CD14-positive monocyte (primary cell): Measurements from ENCODE around the gene ISM2. TPM values are rescaled to one million over a fixed set of nuclear protein-coding genes. Genes with fewer than 3 reads are reported as not detected.

Source experiments
- DNase-seq, 3 donors: peaks; one replicate each; pipeline ENCODE4 v3.0.0-alpha.2; 2011 to 2022
- H2AFZ ChIP-seq: 2 replicates; pipeline ENCODE4 v1.6.0; 2012; ENCODE audit warnings: mild to moderate bottlenecking, low read depth, low read length, inconsistent platforms; ENCODE audit not compliant: insufficient read depth, poor library complexity, severe bottlenecking
- H3K27ac ChIP-seq, 2 donors: 1 replicate in 1 of 2; 2 replicates in 1 of 2; pipeline ENCODE4 v1.5.1; 2012 to 2013; ENCODE audit warnings: low read length in 2 of 2, control low read depth in 1 of 2, inconsistent platforms in 1 of 2, low read depth in 1 of 2, mild to moderate bottlenecking in 1 of 2
- H3K27me3 ChIP-seq, 2 donors: one replicate each; pipeline versions ENCODE4 v1.6.0 to v1.6.1; 2011 to 2013; ENCODE audit warnings: low read length in 2 of 2; ENCODE audit not compliant: control insufficient read depth in 2 of 2, insufficient read depth in 2 of 2
- H3K36me3 ChIP-seq, 2 donors: replicated peaks in 1 of 2; 1 replicate in 1 of 2; 2 replicates in 1 of 2; pipeline versions ENCODE4 v1.5.1 to v1.6.1; 2012 to 2013; ENCODE audit warnings: low read length in 2 of 2, control low read depth in 1 of 2, inconsistent platforms in 1 of 2, mild to moderate bottlenecking in 1 of 2; ENCODE audit not compliant: insufficient read depth in 2 of 2, control insufficient read depth in 1 of 2
- H3K4me1 ChIP-seq, 2 donors: 1 replicate in 1 of 2; 2 replicates in 1 of 2; pipeline versions ENCODE4 v1.5.1 to v1.6.1; 2012 to 2013; ENCODE audit warnings: low read length in 2 of 2, control low read depth in 1 of 2, inconsistent platforms in 1 of 2, mild to moderate bottlenecking in 1 of 2, moderate library complexity in 1 of 2; ENCODE audit not compliant: insufficient read depth in 2 of 2, control insufficient read depth in 1 of 2
- H3K4me2 ChIP-seq: replicated peaks from 2 replicates; pipeline ENCODE3; 2012; ENCODE audit warnings: low read length, moderate library complexity, mild to moderate bottlenecking; ENCODE audit not compliant: poor library complexity, severe bottlenecking; ENCODE audit errors: extremely low read depth
- H3K4me3 ChIP-seq, 3 experiments: fragments of 200-600 bp in 1 of 3; sonication (generic) in 1 of 3; replicated peaks in 1 of 3; 1 replicate in 2 of 3; 2 replicates in 1 of 3; pipeline ENCODE4 v1.5.1; 2011 to 2013; ENCODE audit warnings: low read length in 3 of 3, mild to moderate bottlenecking in 3 of 3, control low read depth in 2 of 3, low read depth in 2 of 3, inconsistent platforms in 1 of 3, moderate library complexity in 1 of 3
- H3K79me2 ChIP-seq: 2 replicates; pipeline ENCODE4 v1.6.0; 2012; ENCODE audit warnings: mild to moderate bottlenecking, control low read depth, inconsistent platforms, low read length, moderate library complexity; ENCODE audit not compliant: insufficient read depth
- H3K9ac ChIP-seq: 2 replicates; pipeline ENCODE4 v1.6.0; 2017; ENCODE audit warnings: low read length, mild to moderate bottlenecking; ENCODE audit not compliant: insufficient read depth, poor library complexity, severe bottlenecking
- H3K9me3 ChIP-seq, 2 donors: replicated peaks in 1 of 2; 1 replicate in 1 of 2; 2 replicates in 1 of 2; pipeline versions ENCODE4 v1.5.1 to v1.6.1; 2012 to 2013; ENCODE audit warnings: low read length in 2 of 2, control low read depth in 1 of 2; ENCODE audit not compliant: control insufficient read depth in 1 of 2, insufficient read depth in 1 of 2
- H4K20me1 ChIP-seq: 2 replicates; pipeline ENCODE4 v1.6.0; 2012; ENCODE audit warnings: mild to moderate bottlenecking, low read length, control low read depth, moderate library complexity; ENCODE audit not compliant: insufficient read depth
- H3K27ac Mint-ChIP-seq, 7 donors: one replicate each; pipeline ENCODE4 v1.8.0; 2020; ENCODE audit warnings: mild to moderate bottlenecking in 7 of 7, mixed read lengths in 7 of 7, moderate library complexity in 6 of 7, inconsistent platforms in 2 of 7
- H3K27me3 Mint-ChIP-seq, 3 donors: one replicate each; pipeline ENCODE4 v1.8.0; 2021 to 2022; ENCODE audit warnings: low read depth in 3 of 3, mild to moderate bottlenecking in 3 of 3, mixed read lengths in 3 of 3, moderate library complexity in 3 of 3, inconsistent platforms in 1 of 3
- H3K36me3 Mint-ChIP-seq, 2 donors: one replicate each; pipeline ENCODE4 v1.8.0; 2020; ENCODE audit warnings: mixed read lengths in 2 of 2, inconsistent platforms in 1 of 2, mild to moderate bottlenecking in 1 of 2
- H3K4me1 Mint-ChIP-seq: one replicate; pipeline ENCODE4 v1.8.0; 2020; ENCODE audit warnings: mild to moderate bottlenecking, mixed read lengths
- H3K4me3 Mint-ChIP-seq, 2 donors: one replicate each; pipeline ENCODE4 v1.8.0; 2020; ENCODE audit warnings: mild to moderate bottlenecking in 2 of 2, mixed read lengths in 2 of 2, moderate library complexity in 1 of 2
- H3K9me3 Mint-ChIP-seq, 7 donors: one replicate each; pipeline ENCODE4 v1.8.0; 2020 to 2022; ENCODE audit warnings: mixed read lengths in 7 of 7, mild to moderate bottlenecking in 6 of 7, moderate library complexity in 6 of 7, inconsistent platforms in 2 of 7
- WGBS: methylation state at CpG from one replicate; pipeline ENCODE4 v1.1.5; 2013; ENCODE audit warnings: missing lambda C conversion rate; ENCODE audit not compliant: insufficient coverage; 5-methylcytosine and 5-hydroxymethylcytosine counted together
- intact Hi-C, 2 donors: fragments of 100-400 bp; cut with micrococcal nuclease; formaldehyde crosslinking; loops; one replicate each; pipeline versions ENCODE4 v1.15.0 to v1.15.1; 2023
- polyA plus RNA-seq, 3 donors: library from polyadenylated mRNA; depleted of rRNA in 1 of 3; unstranded in 2 of 3; stranded (reverse) in 1 of 3; fragments of 300-500 nt in 2 of 3; fragments of >200 nt in 1 of 3; fragmentation: Illumina TruSeq in 2 of 3; gene quantifications; 1 replicate in 2 of 3; 2 replicates in 1 of 3; pipeline ENCODE4 v1.2.3, GENCODE V29; 2012 to 2021
- TF ChIP-seq, protein P1 (sequence below): fragments of 200-600 bp; IDR thresholded peaks from one replicate; pipeline ENCODE4 v1.8.0; 2022; ENCODE audit warnings: antibody characterized with exemption, mild to moderate bottlenecking

Gene ISM2
- polyA plus RNA-seq, 3 donors, result not detected

GRCh38 chr14:77458249-77458950 lies 40.2 kb downstream of the ISM2 start:
- intact Hi-C loops, result loop anchor here (5.0 kb wide), 3 partner anchors 81 to 249 kb away; partner anchors contain the start of genes SAMD15 (in 2 of the 2), TMED8 (in 2 of the 2), ALKBH1 (in 1 of the 2) and GSTZ1 (in 1 of the 2)
- peak overlapping the region; percentile 66 to 85 for H3K27ac ChIP-seq
- H4K20me1 ChIP-seq, result peaks cover 21% of the 10 kb centered on the region
- H3K4me1 ChIP-seq, result peaks cover 19 to 31% of the 10 kb centered on the region in 2 donors
- peak in 2 of 3 donors; percentile 7 to 9 for DNase-seq
- no peaks in the 10 kb centered on the region for H3K9me3 ChIP-seq
- peaks cover 25% of the 10 kb centered on the region for H3K4me1 Mint-ChIP-seq
- H3K36me3 Mint-ChIP-seq, result peaks cover 35 to 41% of the 10 kb centered on the region in 2 donors
- peak overlapping the region; percentile 96 to 100 (median 99) for H3K27ac Mint-ChIP-seq
- H3K27me3 ChIP-seq, result no peaks in the 10 kb centered on the region
- H3K79me2 ChIP-seq, result peaks cover 61% of the 10 kb centered on the region
- peak overlapping the region; percentile 100 for H3K4me3 Mint-ChIP-seq
- 0% methylated on average over 25 of the region's 29 CpGs for WGBS
- H3K9me3 Mint-ChIP-seq, result peaks cover 0 to 2% (median 0%) of the 10 kb centered on the region in 7 donors
- TF ChIP-seq, protein P1, sequence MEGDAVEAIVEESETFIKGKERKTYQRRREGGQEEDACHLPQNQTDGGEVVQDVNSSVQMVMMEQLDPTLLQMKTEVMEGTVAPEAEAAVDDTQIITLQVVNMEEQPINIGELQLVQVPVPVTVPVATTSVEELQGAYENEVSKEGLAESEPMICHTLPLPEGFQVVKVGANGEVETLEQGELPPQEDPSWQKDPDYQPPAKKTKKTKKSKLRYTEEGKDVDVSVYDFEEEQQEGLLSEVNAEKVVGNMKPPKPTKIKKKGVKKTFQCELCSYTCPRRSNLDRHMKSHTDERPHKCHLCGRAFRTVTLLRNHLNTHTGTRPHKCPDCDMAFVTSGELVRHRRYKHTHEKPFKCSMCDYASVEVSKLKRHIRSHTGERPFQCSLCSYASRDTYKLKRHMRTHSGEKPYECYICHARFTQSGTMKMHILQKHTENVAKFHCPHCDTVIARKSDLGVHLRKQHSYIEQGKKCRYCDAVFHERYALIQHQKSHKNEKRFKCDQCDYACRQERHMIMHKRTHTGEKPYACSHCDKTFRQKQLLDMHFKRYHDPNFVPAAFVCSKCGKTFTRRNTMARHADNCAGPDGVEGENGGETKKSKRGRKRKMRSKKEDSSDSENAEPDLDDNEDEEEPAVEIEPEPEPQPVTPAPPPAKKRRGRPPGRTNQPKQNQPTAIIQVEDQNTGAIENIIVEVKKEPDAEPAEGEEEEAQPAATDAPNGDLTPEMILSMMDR, result no peak
- H3K27me3 Mint-ChIP-seq, result no peaks in the 10 kb centered on the region
- peak overlapping the region; percentile 95 for H2AFZ ChIP-seq
- peak overlapping the region; percentile 80 for H3K9ac ChIP-seq
- peaks cover 34 to 41% of the 10 kb centered on the region in 2 donors for H3K36me3 ChIP-seq
- H3K4me2 ChIP-seq, result peak overlapping the region; percentile 96
- H3K4me3 ChIP-seq, result peak overlapping the region; percentile 80 to 92 (median 87)

DNA sequence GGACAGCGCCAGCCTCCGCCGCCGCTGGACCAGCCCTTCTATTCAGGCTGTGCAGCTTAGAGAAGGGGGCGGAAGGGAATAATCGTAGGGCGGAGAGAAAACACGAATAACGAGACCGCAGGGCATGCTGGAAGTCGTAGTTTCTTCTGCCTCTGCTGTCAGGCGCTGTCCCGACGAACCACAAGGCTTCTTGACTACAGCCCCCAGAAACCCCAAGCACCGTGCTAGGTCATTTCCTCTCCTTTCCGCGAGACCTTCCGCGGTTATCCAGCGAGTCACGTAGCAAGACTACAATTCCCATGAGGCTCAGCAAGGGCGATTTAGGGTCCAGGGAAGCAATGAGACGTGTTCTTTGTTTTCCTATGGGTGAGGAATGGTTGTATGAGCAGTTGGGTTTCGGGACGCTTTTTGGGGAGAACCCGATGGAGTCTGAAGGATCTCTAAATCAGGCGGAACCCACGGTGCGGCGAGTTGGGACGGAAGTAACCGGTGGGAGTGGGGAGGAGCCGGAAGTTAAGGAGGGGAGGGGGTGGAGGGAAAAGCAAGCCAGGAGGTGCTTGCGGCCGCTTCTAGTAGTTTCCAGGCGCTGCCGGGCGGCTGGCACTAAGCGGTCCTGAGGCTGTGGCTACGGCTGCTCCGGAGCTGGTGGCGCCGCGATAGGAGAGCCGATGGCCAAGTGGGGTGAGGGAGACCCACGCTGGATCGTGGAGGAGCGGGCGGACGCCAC lies 40.9 kb downstream of the ISM2 start, which contains the start of the genes AHSA1 and VIPAS39:
TSS of gene AHSA1 (plus strand) at position 572 of the 727 bp plus-strand sequence. CDS start at position 669, 97 bp downstream.
TSS of gene VIPAS39 (minus strand) at position 80 of the 727 bp plus-strand sequence. CDS start 3,499 bp downstream, outside the sequence.
- TF ChIP-seq, protein P1, result no peak
- peaks cover 34 to 41% of the 10 kb centered on the region in 2 donors for H3K36me3 ChIP-seq
- no peaks in the 10 kb centered on the region for H3K27me3 ChIP-seq
- peak within 1 kb of the TSS; percentile 80 to 92 (median 87) for H3K4me3 ChIP-seq
- intact Hi-C loops, result loop anchor here (2.0 to 5.0 kb wide), 5 partner anchors 80 to 303 kb away; partner anchors contain the start of genes GSTZ1 (in 2 of the 2), POMT2 (in 2 of the 2), SAMD15 (in 2 of the 2) and TMED8 (in 2 of the 2)
- Mint-ChIP-seq H3K4me1 (peaks cover 25% of the 10 kb centered on the region), H3K27me3 (no peaks in the 10 kb centered on the region), H3K9me3 (peaks cover 0 to 2% (median 0%) of the 10 kb centered on the region in 7 donors), H3K4me3 (peak within 1 kb of the TSS; percentile 100), H3K36me3 (peaks cover 37 to 41% of the 10 kb centered on the region in 2 donors), H3K27ac (peak within 1 kb of the TSS; percentile 96 to 100 (median 99))
- peaks cover 21% of the 10 kb centered on the region for H4K20me1 ChIP-seq
- H2AFZ ChIP-seq, result peak within 1 kb of the TSS; percentile 95
- peak within 1 kb of the TSS; percentile 80 for H3K9ac ChIP-seq
- 0% methylated on average over 38 of the region's 50 CpGs for WGBS
- H3K79me2 ChIP-seq, result peaks cover 61% of the 10 kb centered on the region
- DNase-seq, result peak; percentile 96 to 98 (median 97)
- peak within 1 kb of the TSS; percentile 96 for H3K4me2 ChIP-seq
- H3K4me1 ChIP-seq, result peaks cover 19 to 31% of the 10 kb centered on the region in 2 donors
- no peaks in the 10 kb centered on the region for H3K9me3 ChIP-seq
- H3K27ac ChIP-seq, result peak within 1 kb of the TSS; percentile 66 to 85
